BLaER1 (cell line): Measurements from ENCODE around the gene WFDC5.
"Not testable (repeated sequence)": the region's sequence is repeated elsewhere in the genome, so short reads cannot be mapped to it uniquely, and the experiment has no call there.

Experiments
- H3K27ac ChIP-seq: shearing (Covaris generic); formaldehyde crosslinking; 2 replicates; pipeline ENCODE4 v1.8.1; 2022
- H3K27me3 ChIP-seq: shearing (Covaris generic); formaldehyde crosslinking; 2 replicates; pipeline ENCODE4 v1.8.1; 2022
- H3K36me3 ChIP-seq: shearing (Covaris generic); formaldehyde crosslinking; 2 replicates; pipeline ENCODE4 v1.8.1; 2022
- H3K4me1 ChIP-seq: shearing (Covaris generic); formaldehyde crosslinking; 2 replicates; pipeline ENCODE4 v1.8.1; 2022
- H3K4me2 ChIP-seq: shearing (Covaris generic); formaldehyde crosslinking; 2 replicates; pipeline ENCODE4 v1.8.1; 2022
- H3K4me3 ChIP-seq: shearing (Covaris generic); formaldehyde crosslinking; 2 replicates; pipeline ENCODE4 v1.8.1; 2022
- H3K9ac ChIP-seq: shearing (Covaris generic); formaldehyde crosslinking; 2 replicates; pipeline ENCODE4 v1.8.1; 2022
- H3K9me3 ChIP-seq: shearing (Covaris generic); formaldehyde crosslinking; 2 replicates; pipeline ENCODE4 v1.8.1; 2022
- H4K20me1 ChIP-seq: shearing (Covaris generic); formaldehyde crosslinking; 2 replicates; pipeline ENCODE4 v1.8.1; 2022
- Cebpa-rat ChIP-seq: shearing (Covaris generic); IDR thresholded peaks from 2 replicates; pipeline ENCODE4 v1.8.1; 2022

WFDC5 gene, protein sequence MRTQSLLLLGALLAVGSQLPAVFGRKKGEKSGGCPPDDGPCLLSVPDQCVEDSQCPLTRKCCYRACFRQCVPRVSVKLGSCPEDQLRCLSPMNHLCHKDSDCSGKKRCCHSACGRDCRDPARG

DNA sequence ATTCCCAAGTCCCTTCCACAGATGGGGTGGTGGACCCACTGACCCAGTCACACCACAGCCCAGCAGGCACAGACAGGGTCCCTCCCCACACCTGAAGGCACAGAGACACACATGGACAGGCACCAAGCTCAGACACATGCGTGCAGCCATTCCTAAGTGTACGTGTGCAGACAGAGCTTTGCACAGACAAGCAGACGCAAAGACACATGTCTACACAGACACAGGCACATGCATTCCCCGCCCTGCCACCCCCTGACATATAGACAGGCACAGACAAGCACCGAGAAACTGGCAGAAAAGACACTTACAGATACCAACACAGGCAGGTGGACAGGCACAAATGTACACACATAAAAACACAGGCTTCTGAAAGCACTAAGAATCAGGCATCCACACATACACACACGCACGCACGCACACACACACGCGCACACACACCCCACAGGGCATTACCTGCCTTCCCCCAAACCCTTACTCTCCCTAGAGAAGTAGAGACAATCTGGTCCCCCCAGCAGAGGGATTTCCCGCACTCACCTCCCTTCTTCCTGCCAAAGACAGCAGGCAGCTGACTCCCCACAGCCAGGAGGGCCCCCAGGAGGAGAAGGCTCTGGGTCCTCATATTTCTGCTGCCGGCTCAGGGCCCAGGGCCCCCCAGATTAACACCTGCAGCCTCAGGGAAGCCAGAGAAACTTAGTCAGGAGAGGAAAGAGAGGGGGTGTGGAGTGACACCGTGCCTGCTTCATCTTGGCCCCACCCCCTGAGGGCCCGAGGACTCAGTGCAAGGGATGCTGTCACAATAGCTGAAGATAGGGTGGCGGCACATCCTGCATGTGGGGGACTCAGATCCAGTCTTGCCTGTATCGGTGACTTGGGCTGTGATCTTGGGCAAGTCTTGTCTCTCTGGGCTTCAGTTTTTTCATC is at the start of gene WFDC5:
WFDC5 (minus strand) TSS at position 710 of the 921 bp plus-strand sequence; CDS start at position 619, 91 bp downstream.
- no peak within 1 kb of the TSS for H3K9ac ChIP-seq
- no peak within 1 kb of the TSS for H3K27ac ChIP-seq
- no peaks in the 10 kb centered on the region for H3K4me1 ChIP-seq
- no peak for TF ChIP-seq Cebpa-rat
- H3K4me3 ChIP-seq: no peak within 1 kb of the TSS
- H3K27me3 ChIP-seq: no peaks in the 10 kb centered on the region
- H3K9me3 ChIP-seq: no peaks in the 10 kb centered on the region
- H3K36me3 ChIP-seq: no peaks in the 10 kb centered on the region
- H4K20me1 ChIP-seq: no peaks in the 10 kb centered on the region
- H3K4me2 ChIP-seq: no peak within 1 kb of the TSS

DNA sequence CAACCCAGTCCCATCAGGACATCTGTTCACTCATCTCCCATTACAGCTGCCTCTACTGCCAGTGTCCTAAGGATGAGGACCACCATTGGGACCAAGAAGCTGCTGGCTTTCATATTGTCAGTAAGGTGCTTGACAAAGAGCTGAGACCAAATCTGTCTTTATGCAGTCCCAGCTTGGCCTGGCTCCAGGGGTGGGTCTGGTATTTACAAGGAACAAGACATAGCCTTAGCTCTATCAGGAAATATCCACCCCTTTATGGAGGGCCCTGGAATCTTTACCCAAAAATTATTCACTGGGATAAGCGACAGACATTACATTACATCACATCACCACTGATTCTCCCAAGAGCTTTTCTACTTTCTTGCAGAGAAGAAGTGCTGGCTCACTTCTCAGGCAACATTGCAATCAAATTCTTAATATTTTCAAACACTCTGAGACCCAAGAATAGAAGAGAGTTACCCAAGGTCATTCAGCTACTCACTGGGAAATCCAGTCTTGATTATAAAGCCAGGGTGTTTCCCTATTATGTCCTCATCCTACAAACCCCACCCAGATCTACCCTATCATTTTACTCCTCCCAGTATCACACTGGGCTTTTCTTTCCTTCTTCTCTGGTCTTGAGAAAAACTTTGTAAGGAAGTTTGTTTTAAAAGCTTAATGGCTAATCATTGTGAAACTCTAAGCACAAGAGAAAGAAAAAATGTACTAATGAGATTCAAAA is 48.3 kb upstream of the WFDC5 start:
- H3K4me1 ChIP-seq: no peaks in the 10 kb centered on the region
- H3K27ac ChIP-seq: no peak overlapping the region
- H3K27me3 ChIP-seq: no peaks in the 10 kb centered on the region
- TF ChIP-seq Cebpa-rat: no peak
- no peaks in the 10 kb centered on the region for H3K36me3 ChIP-seq
- H3K4me3 ChIP-seq: no peak overlapping the region
- H3K9me3 ChIP-seq: peaks cover 15% of the 10 kb centered on the region
- H4K20me1 ChIP-seq: no peaks in the 10 kb centered on the region
- H3K9ac ChIP-seq: no peak overlapping the region
- H3K4me2 ChIP-seq: no peak overlapping the region

DNA sequence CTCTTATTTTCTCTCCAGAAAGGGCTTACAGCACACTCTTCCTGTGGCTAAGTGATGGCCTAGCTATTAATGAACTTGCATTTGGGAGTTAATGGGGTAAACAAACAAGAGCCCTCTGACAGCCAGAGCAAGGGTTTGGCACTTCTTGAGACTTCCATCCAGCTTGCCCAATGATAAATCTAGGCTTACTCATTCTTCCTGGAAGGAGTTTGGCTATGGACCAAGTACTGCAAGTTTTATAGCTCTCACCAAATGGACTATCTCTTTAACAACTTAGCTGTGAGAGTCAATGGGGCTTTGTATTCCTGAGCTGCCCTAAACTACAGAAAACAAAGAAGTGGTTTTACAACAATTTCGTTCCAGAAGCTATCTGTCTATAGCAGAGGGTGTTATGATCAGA is 43.0 kb upstream of the WFDC5 start:
- Histone ChIP-seq H3K27ac (no peak overlapping the region), H3K4me3 (no peak overlapping the region)

DNA sequence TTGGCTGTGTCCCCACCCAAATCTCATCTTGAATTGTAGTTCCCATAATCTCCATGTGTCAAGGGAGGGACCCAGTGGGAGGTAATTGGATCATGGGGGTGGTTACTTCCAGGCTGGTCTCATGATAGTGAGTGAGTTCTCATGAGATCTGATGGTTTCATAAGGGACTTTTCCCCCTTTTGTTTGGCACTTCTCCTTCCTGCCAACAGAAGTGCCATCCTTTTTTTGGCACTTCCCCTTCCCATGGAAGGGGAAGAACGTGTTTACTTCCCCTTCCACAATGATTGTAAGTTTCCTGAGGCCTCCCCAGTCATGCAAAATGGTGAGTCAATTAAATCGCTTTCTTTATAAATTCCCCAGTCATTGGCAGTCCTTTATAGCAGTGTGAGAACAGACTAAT is 41.7 kb upstream of the WFDC5 start:
- no peak overlapping the region for H3K4me2 ChIP-seq
- H3K9ac ChIP-seq: no peak overlapping the region
- no peaks in the 10 kb centered on the region for H3K27me3 ChIP-seq
- peaks cover 29% of the 10 kb centered on the region for H3K9me3 ChIP-seq
- H4K20me1 ChIP-seq: no peaks in the 10 kb centered on the region
- TF ChIP-seq Cebpa-rat: no peak
- H3K4me3 ChIP-seq: no peak overlapping the region
- H3K4me1 ChIP-seq: no peaks in the 10 kb centered on the region
- H3K36me3 ChIP-seq: no peaks in the 10 kb centered on the region
- H3K27ac ChIP-seq: no peak overlapping the region

More for the DNA sequence above, 43.0 kb upstream of the WFDC5 start:
- peaks cover 31% of the 10 kb centered on the region for H3K9me3 ChIP-seq
- no peak overlapping the region for H3K4me2 ChIP-seq
- no peaks in the 10 kb centered on the region for H4K20me1 ChIP-seq
- no peaks in the 10 kb centered on the region for H3K27me3 ChIP-seq
- no peaks in the 10 kb centered on the region for H3K4me1 ChIP-seq
- H3K36me3 ChIP-seq: no peaks in the 10 kb centered on the region
- no peak for TF ChIP-seq Cebpa-rat
- no peak overlapping the region for H3K9ac ChIP-seq

DNA sequence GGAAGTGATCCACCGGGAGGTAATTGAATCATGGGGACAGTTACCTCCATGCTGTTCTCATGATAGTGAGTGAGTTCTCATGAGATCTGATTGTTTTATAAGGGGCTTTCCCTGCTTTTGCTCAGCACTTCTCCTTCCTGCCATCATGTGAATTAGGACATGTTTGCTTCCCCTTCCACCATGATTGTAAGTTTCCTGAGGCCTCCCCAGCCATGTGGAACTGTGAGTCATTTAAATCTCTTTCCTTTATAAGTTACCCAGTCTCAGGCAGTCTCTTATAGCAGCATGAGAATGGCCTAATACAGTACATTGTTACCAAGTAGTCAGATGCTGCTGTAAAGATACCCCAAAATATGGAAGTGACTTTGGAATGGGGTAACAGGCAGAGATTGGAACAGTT is 39.8 kb upstream of the WFDC5 start:
- H4K20me1 ChIP-seq, H3K36me3 ChIP-seq, H3K9ac ChIP-seq, H3K4me1 ChIP-seq, H3K27ac ChIP-seq, H3K4me2 ChIP-seq, H3K27me3 ChIP-seq, H3K4me3 ChIP-seq: not testable (repeated sequence)
- H3K9me3 ChIP-seq: peaks cover 29% of the 10 kb centered on the region

DNA sequence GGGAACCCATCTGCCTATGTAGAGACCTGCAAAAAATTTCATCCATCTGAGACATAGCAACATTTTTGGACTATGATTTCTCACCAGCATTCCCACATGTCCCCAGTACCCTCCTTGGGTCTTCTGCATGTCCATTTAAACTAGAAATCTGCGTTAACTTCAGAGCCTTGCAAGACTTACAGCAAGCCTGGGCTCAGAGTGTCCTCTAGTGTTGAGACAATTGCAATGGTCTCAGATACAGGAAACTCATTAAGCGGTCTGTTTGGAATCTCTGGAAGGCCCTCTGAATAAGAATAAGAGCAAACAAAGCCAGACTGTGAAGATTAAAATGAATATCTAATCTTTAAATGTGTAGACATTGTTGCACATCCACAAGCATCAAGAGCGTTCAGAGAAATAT is 39.2 kb upstream of the WFDC5 start:
- H3K27ac ChIP-seq: no peak overlapping the region
- no peak overlapping the region for H3K4me3 ChIP-seq
- TF ChIP-seq Cebpa-rat: no peak
- no peaks in the 10 kb centered on the region for H3K27me3 ChIP-seq
- H3K4me2 ChIP-seq: no peak overlapping the region
- no peak overlapping the region for H3K9ac ChIP-seq
- no peaks in the 10 kb centered on the region for H3K36me3 ChIP-seq
- no peaks in the 10 kb centered on the region for H4K20me1 ChIP-seq
- H3K4me1 ChIP-seq: no peaks in the 10 kb centered on the region
- H3K9me3 ChIP-seq: peaks cover 26% of the 10 kb centered on the region

DNA sequence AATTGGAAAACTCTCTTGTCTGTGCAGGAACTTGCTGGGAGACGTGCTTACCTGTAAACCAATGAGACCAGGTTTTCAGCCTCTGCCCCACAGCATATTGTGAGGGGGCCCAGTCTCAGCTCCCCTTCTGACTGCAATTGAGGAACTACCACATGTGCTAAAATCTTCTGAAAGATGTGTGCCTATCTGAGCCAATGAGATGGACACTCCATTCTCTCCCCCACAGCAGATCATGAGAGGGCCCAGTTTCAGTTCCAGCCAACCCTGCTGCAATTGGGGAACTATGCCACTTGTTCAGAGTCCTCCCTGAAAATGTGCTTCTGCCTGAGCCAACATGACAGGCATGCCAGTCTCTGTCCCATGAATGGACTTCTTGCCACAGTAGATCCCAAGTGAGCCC is 38.8 kb upstream of the WFDC5 start:
- Histone ChIP-seq H3K27me3 (no peaks in the 10 kb centered on the region), H3K27ac (no peak overlapping the region), H4K20me1 (no peaks in the 10 kb centered on the region), H3K4me3 (no peak overlapping the region), H3K4me2 (no peak overlapping the region), H3K36me3 (no peaks in the 10 kb centered on the region), H3K9me3 (peaks cover 22% of the 10 kb centered on the region), H3K4me1 (no peaks in the 10 kb centered on the region), H3K9ac (no peak overlapping the region)
- TF ChIP-seq Cebpa-rat: no peak

DNA sequence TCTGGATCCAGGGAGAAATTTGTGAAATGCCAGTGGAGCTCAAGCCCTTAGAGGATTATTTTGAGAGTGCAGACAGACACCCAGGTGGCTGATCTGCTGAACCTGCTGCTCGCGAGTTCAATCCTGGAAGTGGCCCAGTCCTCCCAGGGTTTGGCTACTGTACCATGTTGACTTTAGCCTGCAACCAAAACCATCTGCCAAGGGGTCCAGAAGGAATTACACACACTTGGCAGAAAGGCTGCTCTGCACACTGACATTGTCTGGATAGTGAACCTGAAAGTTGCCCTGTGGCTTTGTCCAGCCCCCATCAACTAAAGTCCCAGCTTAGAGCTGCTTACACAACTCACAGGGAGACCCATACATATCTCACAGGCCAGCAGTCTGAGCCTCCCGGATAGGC is 38.2 kb upstream of the WFDC5 start:
- no peak overlapping the region for H3K9ac ChIP-seq
- no peak overlapping the region for H3K27ac ChIP-seq
- no peaks in the 10 kb centered on the region for H3K4me1 ChIP-seq
- no peak for TF ChIP-seq Cebpa-rat
- H3K27me3 ChIP-seq: no peaks in the 10 kb centered on the region
- H3K4me3 ChIP-seq: no peak overlapping the region
- peaks cover 17% of the 10 kb centered on the region for H3K9me3 ChIP-seq
- H3K36me3 ChIP-seq: no peaks in the 10 kb centered on the region
- H3K4me2 ChIP-seq: no peak overlapping the region
- no peaks in the 10 kb centered on the region for H4K20me1 ChIP-seq

DNA sequence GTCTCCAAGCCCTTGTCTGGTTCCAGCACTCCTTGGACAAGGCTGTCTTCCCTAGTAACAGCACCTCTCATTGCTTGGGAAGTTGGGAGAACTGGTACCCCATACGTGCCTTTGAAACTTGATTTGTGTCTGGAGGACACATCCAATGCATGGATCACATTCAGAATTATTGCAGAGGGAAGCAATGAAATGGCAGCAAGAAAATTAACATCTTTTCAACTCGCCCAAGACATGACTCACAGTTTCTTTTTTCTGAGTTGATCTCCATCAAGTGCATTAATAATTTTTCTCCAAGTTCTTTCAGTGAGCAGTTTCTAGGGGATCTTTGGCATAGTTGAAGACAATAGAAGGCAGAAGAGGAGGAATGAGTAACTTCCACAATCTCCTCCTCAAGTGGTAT is 37.4 kb upstream of the WFDC5 start:
- no peak for TF ChIP-seq Cebpa-rat
- Histone ChIP-seq H3K4me2 (no peak overlapping the region), H3K4me3 (no peak overlapping the region), H3K9ac (no peak overlapping the region), H3K27ac (no peak overlapping the region), H3K27me3 (no peaks in the 10 kb centered on the region), H3K4me1 (no peaks in the 10 kb centered on the region), H3K36me3 (no peaks in the 10 kb centered on the region), H3K9me3 (peaks cover 15% of the 10 kb centered on the region), H4K20me1 (no peaks in the 10 kb centered on the region)

DNA sequence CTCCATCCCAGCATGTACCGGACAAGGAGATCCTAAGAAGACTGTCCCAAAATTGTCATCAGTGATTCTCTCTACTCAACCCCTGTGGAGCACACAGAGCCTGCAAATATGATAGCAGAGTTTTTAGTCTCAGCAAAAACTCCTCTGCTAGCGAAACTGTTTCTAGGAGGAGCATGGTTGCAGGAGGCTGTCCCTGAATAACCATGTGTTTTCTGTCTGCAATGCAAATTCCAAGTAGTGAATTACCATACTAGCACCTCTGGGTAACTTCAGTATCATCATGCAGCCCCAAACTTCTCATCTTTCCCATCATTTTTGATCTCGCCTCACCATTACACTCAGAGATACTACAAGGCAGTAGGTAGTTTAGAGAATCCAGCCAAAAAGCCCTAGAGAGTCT is 34.1 kb upstream of the WFDC5 start:
- Histone ChIP-seq H4K20me1 (no peaks in the 10 kb centered on the region), H3K9ac (no peak overlapping the region)

More for the DNA sequence above, 34.1 kb upstream of the WFDC5 start:
- Histone ChIP-seq H3K9me3 (no peaks in the 10 kb centered on the region), H3K36me3 (no peaks in the 10 kb centered on the region), H3K4me3 (no peak overlapping the region), H3K4me2 (no peak overlapping the region), H3K27ac (no peak overlapping the region), H3K27me3 (no peaks in the 10 kb centered on the region), H3K4me1 (no peaks in the 10 kb centered on the region)
- no peak for TF ChIP-seq Cebpa-rat
